SK-N-SH treated with all-trans-retinoic acid at 6 μM for 48 hours (cell line): ENCODE measurements around the gene SIRPB2.

ENCODE experiments used
- ATAC-seq: fragments of 200-7000 bp; cut with Tn5 transposase; 3 replicates; pipeline ENCODE4 v1.9.1; 2020; ENCODE audit warnings: mild to moderate bottlenecking, moderate library complexity
- ARNTL ChIP-seq: fragments of 450-650 bp; formaldehyde crosslinking; IDR thresholded peaks from 2 replicates; pipeline ENCODE4 v1.5.0; 2020; ENCODE audit warnings: low read depth, mild to moderate bottlenecking, moderate library complexity, borderline replicate concordance
- BACH2 ChIP-seq: fragments of 250-450 bp; sonication (Bioruptor Pico); IDR thresholded peaks from 2 replicates; pipeline ENCODE4 v1.9.0; 2021; ENCODE audit warnings: mild to moderate bottlenecking, borderline replicate concordance
- CSDC2 ChIP-seq: fragments of 250-450 bp; sonication (Bioruptor Pico); IDR thresholded peaks from 2 replicates; pipeline ENCODE4 v1.5.0; 2020; ENCODE audit warnings: mild to moderate bottlenecking, moderate library complexity
- ESRRG ChIP-seq: fragments of 250-450 bp; sonication (Bioruptor Pico); IDR thresholded peaks from 2 replicates; pipeline ENCODE4 v1.6.1; 2021; ENCODE audit warnings: mild to moderate bottlenecking
- GLIS3 ChIP-seq: fragments of 250-450 bp; sonication (Bioruptor Pico); IDR thresholded peaks from 2 replicates; pipeline ENCODE4 v1.5.0; 2020; ENCODE audit warnings: mild to moderate bottlenecking, moderate library complexity
- ISL1 ChIP-seq: fragments of 250-450 bp; sonication (Bioruptor Pico); IDR thresholded peaks from 2 replicates; pipeline ENCODE4 v2.1.2; 2022; ENCODE audit warnings: mild to moderate bottlenecking, moderate library complexity
- OSR1 ChIP-seq: fragments of 250-450 bp; sonication (Bioruptor Pico); IDR thresholded peaks from 2 replicates; pipeline ENCODE4 v1.8.0; 2022; ENCODE audit warnings: moderate library complexity, mild to moderate bottlenecking, inconsistent platforms
- PPARA ChIP-seq: fragments of 250-450 bp; sonication (Bioruptor Pico); IDR thresholded peaks from 2 replicates; pipeline ENCODE4 v1.5.0; 2020; ENCODE audit warnings: mild to moderate bottlenecking, borderline replicate concordance
- RARB ChIP-seq: fragments of 250-450 bp; sonication (Bioruptor Pico); IDR thresholded peaks from 2 replicates; pipeline ENCODE4 v1.8.0; 2021; ENCODE audit warnings: mild to moderate bottlenecking, moderate library complexity
- TCF4 ChIP-seq: fragments of 250-450 bp; sonication (Bioruptor Pico); IDR thresholded peaks from 2 replicates; pipeline ENCODE4 v1.8.0; 2021; ENCODE audit warnings: mild to moderate bottlenecking, moderate library complexity, borderline replicate concordance
- TOX ChIP-seq: fragments of 250-450 bp; sonication (Bioruptor Pico); IDR thresholded peaks from 2 replicates; pipeline ENCODE4 v1.8.0; 2021; ENCODE audit warnings: mild to moderate bottlenecking, moderate library complexity, borderline replicate concordance
- ZC3H10 ChIP-seq: fragments of 250-450 bp; sonication (Bioruptor Pico); IDR thresholded peaks from 2 replicates; pipeline ENCODE4 v1.5.1; 2021; ENCODE audit warnings: mild to moderate bottlenecking, moderate library complexity
- ZFP3 ChIP-seq: fragments of 250-450 bp; sonication (Bioruptor Pico); IDR thresholded peaks from 2 replicates; pipeline ENCODE4 v1.5.0; 2020; ENCODE audit warnings: mild to moderate bottlenecking, moderate library complexity
- ZFP30 ChIP-seq: fragments of 450-650 bp; formaldehyde crosslinking; IDR thresholded peaks from 2 replicates; pipeline ENCODE4 v1.5.0; 2022; ENCODE audit warnings: mild to moderate bottlenecking, moderate library complexity
- ZNF565 ChIP-seq: fragments of 450-650 bp; formaldehyde crosslinking; conservative IDR thresholded peaks from 2 replicates; pipeline ENCODE4 v1.5.0; 2020; ENCODE audit warnings: low read depth, mild to moderate bottlenecking, moderate library complexity
- ZNF70 ChIP-seq: fragments of 450-650 bp; formaldehyde crosslinking; IDR thresholded peaks from 2 replicates; pipeline ENCODE4 v1.5.0; 2020; ENCODE audit warnings: mild to moderate bottlenecking, moderate library complexity
- TF ChIP-seq, protein P1 (sequence below): fragments of 250-450 bp; sonication (Bioruptor Pico); IDR thresholded peaks from 2 replicates; pipeline ENCODE4 v1.5.1; 2020; ENCODE audit warnings: low read depth, mild to moderate bottlenecking, moderate library complexity
- TF ChIP-seq, protein P2 (sequence below): fragments of 250-450 bp; sonication (Bioruptor Pico); IDR thresholded peaks from 2 replicates; pipeline ENCODE4 v1.5.0; 2020; ENCODE audit warnings: mild to moderate bottlenecking, moderate library complexity
- TF ChIP-seq, protein P3 (sequence below): fragments of 250-450 bp; sonication (Bioruptor Pico); IDR thresholded peaks from 2 replicates; pipeline ENCODE4 v1.5.1; 2021; ENCODE audit warnings: mild to moderate bottlenecking, moderate library complexity
- TF ChIP-seq, protein P4 (sequence below): fragments of 250-450 bp; sonication (Bioruptor Pico); IDR thresholded peaks from 2 replicates; pipeline ENCODE4 v1.8.0; 2020; ENCODE audit warnings: mild to moderate bottlenecking, moderate library complexity, borderline replicate concordance
- TF ChIP-seq, protein P5 (sequence below): fragments of 250-450 bp; sonication (Bioruptor Pico); IDR thresholded peaks from 2 replicates; pipeline ENCODE4 v1.8.0; 2021; ENCODE audit warnings: low read depth, mild to moderate bottlenecking, moderate library complexity, borderline replicate concordance

Gene SIRPB2

DNA sequence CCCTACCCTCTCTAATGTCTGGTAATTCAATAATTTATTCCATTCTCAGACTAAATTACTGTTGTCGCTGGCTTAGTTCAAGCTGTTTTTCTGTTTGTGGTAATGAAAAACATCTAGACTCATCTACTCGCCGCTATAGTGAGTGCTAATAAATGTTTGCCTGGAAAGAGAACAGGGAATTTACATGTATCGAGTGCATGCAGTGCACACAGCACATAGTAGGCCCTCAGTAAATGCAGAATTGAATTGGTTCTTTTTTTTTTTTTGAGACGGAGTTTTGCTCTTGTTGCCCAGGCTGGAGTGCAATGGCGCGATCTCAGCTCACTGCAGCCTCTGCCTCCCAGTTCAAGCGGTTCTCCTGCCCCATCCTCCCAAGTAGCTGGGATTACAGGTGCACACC lies 16.9 kb downstream of the SIRPB2 start:
- ATAC-seq = no peak
- TF ChIP-seq, protein P1, sequence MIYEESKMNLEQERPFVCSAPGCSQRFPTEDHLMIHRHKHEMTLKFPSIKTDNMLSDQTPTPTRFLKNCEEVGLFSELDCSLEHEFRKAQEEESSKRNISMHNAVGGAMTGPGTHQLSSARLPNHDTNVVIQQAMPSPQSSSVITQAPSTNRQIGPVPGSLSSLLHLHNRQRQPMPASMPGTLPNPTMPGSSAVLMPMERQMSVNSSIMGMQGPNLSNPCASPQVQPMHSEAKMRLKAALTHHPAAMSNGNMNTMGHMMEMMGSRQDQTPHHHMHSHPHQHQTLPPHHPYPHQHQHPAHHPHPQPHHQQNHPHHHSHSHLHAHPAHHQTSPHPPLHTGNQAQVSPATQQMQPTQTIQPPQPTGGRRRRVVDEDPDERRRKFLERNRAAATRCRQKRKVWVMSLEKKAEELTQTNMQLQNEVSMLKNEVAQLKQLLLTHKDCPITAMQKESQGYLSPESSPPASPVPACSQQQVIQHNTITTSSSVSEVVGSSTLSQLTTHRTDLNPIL (CRISPR knock-in tag) = no peak
- TF ChIP-seq PPARA (CRISPR knock-in tag) = no peak
- TF ChIP-seq ISL1 = no peak
- TF ChIP-seq, protein P2, sequence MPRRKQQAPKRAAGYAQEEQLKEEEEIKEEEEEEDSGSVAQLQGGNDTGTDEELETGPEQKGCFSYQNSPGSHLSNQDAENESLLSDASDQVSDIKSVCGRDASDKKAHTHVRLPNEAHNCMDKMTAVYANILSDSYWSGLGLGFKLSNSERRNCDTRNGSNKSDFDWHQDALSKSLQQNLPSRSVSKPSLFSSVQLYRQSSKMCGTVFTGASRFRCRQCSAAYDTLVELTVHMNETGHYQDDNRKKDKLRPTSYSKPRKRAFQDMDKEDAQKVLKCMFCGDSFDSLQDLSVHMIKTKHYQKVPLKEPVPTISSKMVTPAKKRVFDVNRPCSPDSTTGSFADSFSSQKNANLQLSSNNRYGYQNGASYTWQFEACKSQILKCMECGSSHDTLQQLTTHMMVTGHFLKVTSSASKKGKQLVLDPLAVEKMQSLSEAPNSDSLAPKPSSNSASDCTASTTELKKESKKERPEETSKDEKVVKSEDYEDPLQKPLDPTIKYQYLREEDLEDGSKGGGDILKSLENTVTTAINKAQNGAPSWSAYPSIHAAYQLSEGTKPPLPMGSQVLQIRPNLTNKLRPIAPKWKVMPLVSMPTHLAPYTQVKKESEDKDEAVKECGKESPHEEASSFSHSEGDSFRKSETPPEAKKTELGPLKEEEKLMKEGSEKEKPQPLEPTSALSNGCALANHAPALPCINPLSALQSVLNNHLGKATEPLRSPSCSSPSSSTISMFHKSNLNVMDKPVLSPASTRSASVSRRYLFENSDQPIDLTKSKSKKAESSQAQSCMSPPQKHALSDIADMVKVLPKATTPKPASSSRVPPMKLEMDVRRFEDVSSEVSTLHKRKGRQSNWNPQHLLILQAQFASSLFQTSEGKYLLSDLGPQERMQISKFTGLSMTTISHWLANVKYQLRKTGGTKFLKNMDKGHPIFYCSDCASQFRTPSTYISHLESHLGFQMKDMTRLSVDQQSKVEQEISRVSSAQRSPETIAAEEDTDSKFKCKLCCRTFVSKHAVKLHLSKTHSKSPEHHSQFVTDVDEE (CRISPR knock-in tag) = no peak
- TF ChIP-seq ZNF565 (CRISPR knock-in tag) = no peak
- TF ChIP-seq ESRRG (CRISPR knock-in tag) = no peak
- TF ChIP-seq, protein P3, sequence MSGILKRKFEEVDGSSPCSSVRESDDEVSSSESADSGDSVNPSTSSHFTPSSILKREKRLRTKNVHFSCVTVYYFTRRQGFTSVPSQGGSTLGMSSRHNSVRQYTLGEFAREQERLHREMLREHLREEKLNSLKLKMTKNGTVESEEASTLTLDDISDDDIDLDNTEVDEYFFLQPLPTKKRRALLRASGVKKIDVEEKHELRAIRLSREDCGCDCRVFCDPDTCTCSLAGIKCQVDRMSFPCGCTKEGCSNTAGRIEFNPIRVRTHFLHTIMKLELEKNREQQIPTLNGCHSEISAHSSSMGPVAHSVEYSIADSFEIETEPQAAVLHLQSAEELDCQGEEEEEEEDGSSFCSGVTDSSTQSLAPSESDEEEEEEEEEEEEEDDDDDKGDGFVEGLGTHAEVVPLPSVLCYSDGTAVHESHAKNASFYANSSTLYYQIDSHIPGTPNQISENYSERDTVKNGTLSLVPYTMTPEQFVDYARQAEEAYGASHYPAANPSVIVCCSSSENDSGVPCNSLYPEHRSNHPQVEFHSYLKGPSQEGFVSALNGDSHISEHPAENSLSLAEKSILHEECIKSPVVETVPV (CRISPR knock-in tag) = no peak
- TF ChIP-seq ZFP30 (CRISPR knock-in tag) = no peak
- TF ChIP-seq CSDC2 (CRISPR knock-in tag) = no peak
- TF ChIP-seq, protein P4, sequence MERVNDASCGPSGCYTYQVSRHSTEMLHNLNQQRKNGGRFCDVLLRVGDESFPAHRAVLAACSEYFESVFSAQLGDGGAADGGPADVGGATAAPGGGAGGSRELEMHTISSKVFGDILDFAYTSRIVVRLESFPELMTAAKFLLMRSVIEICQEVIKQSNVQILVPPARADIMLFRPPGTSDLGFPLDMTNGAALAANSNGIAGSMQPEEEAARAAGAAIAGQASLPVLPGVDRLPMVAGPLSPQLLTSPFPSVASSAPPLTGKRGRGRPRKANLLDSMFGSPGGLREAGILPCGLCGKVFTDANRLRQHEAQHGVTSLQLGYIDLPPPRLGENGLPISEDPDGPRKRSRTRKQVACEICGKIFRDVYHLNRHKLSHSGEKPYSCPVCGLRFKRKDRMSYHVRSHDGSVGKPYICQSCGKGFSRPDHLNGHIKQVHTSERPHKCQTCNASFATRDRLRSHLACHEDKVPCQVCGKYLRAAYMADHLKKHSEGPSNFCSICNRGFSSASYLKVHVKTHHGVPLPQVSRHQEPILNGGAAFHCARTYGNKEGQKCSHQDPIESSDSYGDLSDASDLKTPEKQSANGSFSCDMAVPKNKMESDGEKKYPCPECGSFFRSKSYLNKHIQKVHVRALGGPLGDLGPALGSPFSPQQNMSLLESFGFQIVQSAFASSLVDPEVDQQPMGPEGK (CRISPR knock-in tag) = no peak
- no peak for TF ChIP-seq ZNF70
- no peak for TF ChIP-seq TCF4 (CRISPR knock-in tag)
- TF ChIP-seq, protein P5, sequence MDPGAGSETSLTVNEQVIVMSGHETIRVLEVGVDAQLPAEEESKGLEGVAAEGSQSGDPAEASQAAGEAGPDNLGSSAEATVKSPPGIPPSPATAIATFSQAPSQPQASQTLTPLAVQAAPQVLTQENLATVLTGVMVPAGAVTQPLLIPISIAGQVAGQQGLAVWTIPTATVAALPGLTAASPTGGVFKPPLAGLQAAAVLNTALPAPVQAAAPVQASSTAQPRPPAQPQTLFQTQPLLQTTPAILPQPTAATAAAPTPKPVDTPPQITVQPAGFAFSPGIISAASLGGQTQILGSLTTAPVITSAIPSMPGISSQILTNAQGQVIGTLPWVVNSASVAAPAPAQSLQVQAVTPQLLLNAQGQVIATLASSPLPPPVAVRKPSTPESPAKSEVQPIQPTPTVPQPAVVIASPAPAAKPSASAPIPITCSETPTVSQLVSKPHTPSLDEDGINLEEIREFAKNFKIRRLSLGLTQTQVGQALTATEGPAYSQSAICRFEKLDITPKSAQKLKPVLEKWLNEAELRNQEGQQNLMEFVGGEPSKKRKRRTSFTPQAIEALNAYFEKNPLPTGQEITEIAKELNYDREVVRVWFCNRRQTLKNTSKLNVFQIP = no peak
- no peak for TF ChIP-seq OSR1 (CRISPR knock-in tag)
- no peak for TF ChIP-seq ARNTL (CRISPR knock-in tag)
- TF ChIP-seq RARB (CRISPR knock-in tag) = no peak
- no peak for TF ChIP-seq TOX (CRISPR knock-in tag)
- TF ChIP-seq ZC3H10 = no peak
- no peak for TF ChIP-seq BACH2 (CRISPR knock-in tag)
- no peak for TF ChIP-seq ZFP3

DNA sequence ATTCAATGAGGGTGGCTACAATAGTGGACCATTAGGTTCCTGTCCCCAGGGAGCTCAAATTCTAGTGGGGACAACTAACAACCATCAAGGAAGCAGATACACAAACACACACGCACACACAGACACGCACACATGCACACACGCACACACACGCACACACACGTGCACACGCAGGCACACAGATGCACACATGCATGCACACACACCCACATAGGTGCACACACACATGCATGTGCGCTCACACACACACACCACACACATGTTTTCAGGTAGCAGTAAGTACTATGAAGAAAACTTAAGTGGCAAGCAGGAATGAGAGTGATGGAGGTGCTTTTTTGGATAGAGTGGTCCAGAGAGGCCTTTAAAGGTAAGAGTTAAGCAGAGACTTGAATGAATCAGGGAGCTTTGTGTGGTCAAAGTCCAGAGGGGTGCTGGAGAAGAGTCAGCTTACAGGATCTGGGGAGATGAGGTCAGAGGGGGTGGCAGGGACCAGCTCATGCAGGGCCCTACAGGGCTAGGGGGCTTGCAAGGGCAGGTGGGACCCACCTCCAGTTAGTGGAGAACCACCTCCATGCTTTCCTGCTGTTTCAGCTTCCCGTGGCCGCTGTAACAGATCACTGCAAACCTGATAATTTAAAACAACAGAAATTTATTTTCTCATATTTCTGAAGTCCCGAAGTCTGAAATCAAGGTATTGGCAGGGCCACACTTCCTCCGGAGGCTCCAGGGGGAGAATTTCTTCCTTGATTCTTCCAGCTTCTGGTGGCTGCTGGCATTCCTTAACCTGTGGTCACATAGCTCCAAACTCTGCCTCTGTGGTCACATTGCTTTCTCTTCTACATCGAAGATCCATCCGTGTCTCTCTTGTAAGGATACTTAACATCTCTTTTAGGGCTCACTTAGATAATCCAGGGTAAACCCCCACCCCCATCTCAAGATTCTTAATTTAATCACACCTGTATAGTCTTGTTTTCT lies 17.7 kb downstream of the SIRPB2 start:
- no peak for TF ChIP-seq ISL1
- no peak for TF ChIP-seq CSDC2 (CRISPR knock-in tag)
- TF ChIP-seq ZNF565 (CRISPR knock-in tag) = no peak
- TF ChIP-seq, protein P5 = no peak
- no peak for TF ChIP-seq GLIS3 (CRISPR knock-in tag)
- TF ChIP-seq, protein P4 (CRISPR knock-in tag) = no peak
- TF ChIP-seq TOX (CRISPR knock-in tag) = no peak
- TF ChIP-seq, protein P2 (CRISPR knock-in tag) = no peak
- no peak for TF ChIP-seq ESRRG (CRISPR knock-in tag)
- TF ChIP-seq ZFP30 (CRISPR knock-in tag) = no peak
- ATAC-seq = no peak
